Neural crest cell (in vitro differentiated cells): ENCODE measurements around the gene NFATC3. TPM values are rescaled to one million over a fixed set of nuclear protein-coding genes. Genes with fewer than 3 reads are reported as not detected.

Experiments used
- DNase-seq: peaks from one replicate; pipeline ENCODE4 v3.0.0; 2021; ENCODE audit warnings: low read depth, mixed read lengths, low spot score
- H3K27ac Mint-ChIP-seq: one replicate; pipeline ENCODE4 v1.8.0; 2021; ENCODE audit warnings: mild to moderate bottlenecking, mixed read lengths; ENCODE audit not compliant: unreplicated experiment
- H3K27me3 Mint-ChIP-seq: 2 replicates; pipeline ENCODE4 v1.8.0; 2021; ENCODE audit warnings: low read depth, mild to moderate bottlenecking, mixed read lengths
- H3K36me3 Mint-ChIP-seq: 2 replicates; pipeline ENCODE4 v1.8.0; 2021; ENCODE audit warnings: low read depth, mild to moderate bottlenecking, mixed read lengths
- H3K4me1 Mint-ChIP-seq: 2 replicates; pipeline ENCODE4 v1.8.0; 2021; ENCODE audit warnings: mixed read lengths
- H3K4me3 Mint-ChIP-seq: one replicate; pipeline ENCODE4 v1.8.0; 2021; ENCODE audit warnings: mild to moderate bottlenecking, mixed read lengths
- H3K9me3 Mint-ChIP-seq: 2 replicates; pipeline ENCODE4 v1.8.0; 2021; ENCODE audit warnings: mixed read lengths
- total RNA-seq: library from RNA; stranded (reverse); gene quantifications from 2 replicates; pipeline ENCODE4 v1.2.1, GENCODE V29; 2021
- TF ChIP-seq, protein P1 (sequence below): fragments of 200-600 bp; sonication (generic); conservative IDR thresholded peaks from 2 replicates; pipeline ENCODE4 v1.5.0; 2021; ENCODE audit warnings: antibody characterized with exemption, mild to moderate bottlenecking

The NFATC3 gene
- total RNA-seq, 1 donor from 2014 or later = 64.9 TPM

DNA sequence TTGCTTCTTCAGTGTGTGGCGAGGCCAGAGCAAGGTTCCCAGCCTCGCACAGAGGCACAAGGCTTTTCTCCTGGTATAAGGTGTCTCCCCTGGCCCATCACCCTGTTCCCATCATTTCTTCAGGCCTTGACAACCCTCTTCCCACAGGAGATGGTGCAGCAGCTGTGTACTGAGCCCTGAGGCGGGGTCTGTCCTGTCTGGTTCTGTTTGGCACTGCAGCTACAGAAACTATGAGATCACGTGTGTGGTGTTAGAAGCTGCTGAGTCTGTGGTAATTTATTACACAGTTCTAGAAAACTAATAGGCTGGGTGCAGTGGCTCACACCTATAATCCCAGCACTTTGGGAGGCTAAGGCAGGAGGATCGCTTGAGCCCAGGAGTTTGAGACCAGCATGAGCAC, 167.2 kb downstream of the NFATC3 start:
- H3K4me3 Mint-ChIP-seq = no peak overlapping the region
- peak overlapping the region; percentile 12 for H3K27ac Mint-ChIP-seq
- no peaks in the 10 kb centered on the region for H3K9me3 Mint-ChIP-seq

GRCh38 chr16:68253721-68254120, 168.6 kb downstream of the NFATC3 start:
- Mint-ChIP-seq H3K4me3 (no peak overlapping the region), H3K36me3 (no peaks in the 10 kb centered on the region), H3K4me1 (no peaks in the 10 kb centered on the region), H3K9me3 (no peaks in the 10 kb centered on the region), H3K27ac (no peak overlapping the region), H3K27me3 (no peaks in the 10 kb centered on the region)
- DNase-seq = no peak
- TF ChIP-seq, protein P1, sequence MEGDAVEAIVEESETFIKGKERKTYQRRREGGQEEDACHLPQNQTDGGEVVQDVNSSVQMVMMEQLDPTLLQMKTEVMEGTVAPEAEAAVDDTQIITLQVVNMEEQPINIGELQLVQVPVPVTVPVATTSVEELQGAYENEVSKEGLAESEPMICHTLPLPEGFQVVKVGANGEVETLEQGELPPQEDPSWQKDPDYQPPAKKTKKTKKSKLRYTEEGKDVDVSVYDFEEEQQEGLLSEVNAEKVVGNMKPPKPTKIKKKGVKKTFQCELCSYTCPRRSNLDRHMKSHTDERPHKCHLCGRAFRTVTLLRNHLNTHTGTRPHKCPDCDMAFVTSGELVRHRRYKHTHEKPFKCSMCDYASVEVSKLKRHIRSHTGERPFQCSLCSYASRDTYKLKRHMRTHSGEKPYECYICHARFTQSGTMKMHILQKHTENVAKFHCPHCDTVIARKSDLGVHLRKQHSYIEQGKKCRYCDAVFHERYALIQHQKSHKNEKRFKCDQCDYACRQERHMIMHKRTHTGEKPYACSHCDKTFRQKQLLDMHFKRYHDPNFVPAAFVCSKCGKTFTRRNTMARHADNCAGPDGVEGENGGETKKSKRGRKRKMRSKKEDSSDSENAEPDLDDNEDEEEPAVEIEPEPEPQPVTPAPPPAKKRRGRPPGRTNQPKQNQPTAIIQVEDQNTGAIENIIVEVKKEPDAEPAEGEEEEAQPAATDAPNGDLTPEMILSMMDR = no peak

More for the DNA sequence above, 167.2 kb downstream of the NFATC3 start:
- H3K27me3 Mint-ChIP-seq = no peaks in the 10 kb centered on the region
- DNase-seq = no peak
- TF ChIP-seq, protein P1 = no peak
- no peaks in the 10 kb centered on the region for H3K36me3 Mint-ChIP-seq
- no peaks in the 10 kb centered on the region for H3K4me1 Mint-ChIP-seq

- no peaks in the 10 kb centered on the region for H3K4me1 Mint-ChIP-seq
- no peak overlapping the region for H3K27ac Mint-ChIP-seq
- DNase-seq = no peak
- H3K36me3 Mint-ChIP-seq = no peaks in the 10 kb centered on the region
- H3K4me3 Mint-ChIP-seq = no peak overlapping the region
- TF ChIP-seq, protein P1 = no peak
- H3K9me3 Mint-ChIP-seq = no peaks in the 10 kb centered on the region
- H3K27me3 Mint-ChIP-seq = no peaks in the 10 kb centered on the region
These were observed 170.5 kb downstream of the NFATC3 start for GRCh38 chr16:68255712-68256111.

GRCh38 chr16:68257251-68257905, 172.2 kb downstream of the NFATC3 start:
- Mint-ChIP-seq H3K4me1 (no peaks in the 10 kb centered on the region), H3K4me3 (no peak overlapping the region), H3K9me3 (no peaks in the 10 kb centered on the region), H3K36me3 (no peaks in the 10 kb centered on the region), H3K27me3 (no peaks in the 10 kb centered on the region), H3K27ac (peak overlapping the region; percentile 19)
- TF ChIP-seq, protein P1 = no peak
- DNase-seq = no peak

- DNase-seq = no peak
These were observed 173.0 kb downstream of the NFATC3 start for GRCh38 chr16:68257906-68258800.

More at GRCh38 chr16:68257906-68258800, 173.0 kb downstream of the NFATC3 start:
- Mint-ChIP-seq H3K36me3 (no peaks in the 10 kb centered on the region), H3K27me3 (no peaks in the 10 kb centered on the region), H3K4me1 (peaks cover 2% of the 10 kb centered on the region), H3K27ac (peak overlapping the region; percentile 19), H3K9me3 (no peaks in the 10 kb centered on the region), H3K4me3 (peak overlapping the region; percentile 54)
- TF ChIP-seq, protein P1 = no peak
